ENCODE measurements around the gene ASB3. TPM values are rescaled to one million over a fixed set of nuclear protein-coding genes. Genes with fewer than 3 reads are reported as not detected.

The ASB3 gene
- total RNA-seq, 4 donors from 2014 or later = 7.0 to 14.7 (median 8.6) TPM

DNA sequence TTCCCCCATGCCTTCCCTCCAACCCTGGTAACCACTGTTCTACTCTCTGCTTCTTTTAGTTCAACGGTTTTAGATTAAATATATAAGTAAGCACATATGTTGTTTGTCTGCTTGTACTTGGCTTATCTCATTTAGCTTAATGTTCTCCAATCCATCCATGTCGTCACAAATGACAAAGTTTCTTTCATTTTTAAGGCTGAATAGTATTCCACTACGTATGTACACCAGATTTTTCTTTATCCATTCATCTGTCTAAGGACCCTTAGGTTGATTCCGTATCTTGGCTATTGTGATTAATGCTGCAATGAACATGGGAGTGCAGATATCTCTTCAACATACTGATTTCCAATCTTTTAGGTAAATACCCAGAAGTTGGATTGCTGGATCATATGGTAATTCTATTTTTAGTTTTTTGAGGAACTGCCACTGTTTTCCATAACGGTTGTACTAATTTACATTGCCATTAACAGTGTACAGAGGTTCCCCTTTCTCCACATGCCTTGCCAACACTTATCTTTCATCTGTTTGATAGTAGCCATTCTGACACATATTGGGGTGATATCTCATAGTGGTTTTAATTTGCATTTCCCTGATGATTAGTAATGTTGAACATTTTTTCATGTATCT is 8.1 kb downstream of the ASB3 start:
- no peak for DNase-seq
- no peak overlapping the region for H3K27ac ChIP-seq
- H3K9me3 ChIP-seq = no peaks in the 10 kb centered on the region
- H3K27me3 ChIP-seq = no peaks in the 10 kb centered on the region
- intact Hi-C loops (cut with DNase I) = no loop called here
- H3K4me3 ChIP-seq = no peak overlapping the region
- WGBS, 2 donors = 79 to 91% methylated on average over 5 of the region's 5 CpGs
- H3K4me1 ChIP-seq = peaks cover 0 to 51% (median 0%) of the 10 kb centered on the region in 3 donors
- TF ChIP-seq, protein P1, sequence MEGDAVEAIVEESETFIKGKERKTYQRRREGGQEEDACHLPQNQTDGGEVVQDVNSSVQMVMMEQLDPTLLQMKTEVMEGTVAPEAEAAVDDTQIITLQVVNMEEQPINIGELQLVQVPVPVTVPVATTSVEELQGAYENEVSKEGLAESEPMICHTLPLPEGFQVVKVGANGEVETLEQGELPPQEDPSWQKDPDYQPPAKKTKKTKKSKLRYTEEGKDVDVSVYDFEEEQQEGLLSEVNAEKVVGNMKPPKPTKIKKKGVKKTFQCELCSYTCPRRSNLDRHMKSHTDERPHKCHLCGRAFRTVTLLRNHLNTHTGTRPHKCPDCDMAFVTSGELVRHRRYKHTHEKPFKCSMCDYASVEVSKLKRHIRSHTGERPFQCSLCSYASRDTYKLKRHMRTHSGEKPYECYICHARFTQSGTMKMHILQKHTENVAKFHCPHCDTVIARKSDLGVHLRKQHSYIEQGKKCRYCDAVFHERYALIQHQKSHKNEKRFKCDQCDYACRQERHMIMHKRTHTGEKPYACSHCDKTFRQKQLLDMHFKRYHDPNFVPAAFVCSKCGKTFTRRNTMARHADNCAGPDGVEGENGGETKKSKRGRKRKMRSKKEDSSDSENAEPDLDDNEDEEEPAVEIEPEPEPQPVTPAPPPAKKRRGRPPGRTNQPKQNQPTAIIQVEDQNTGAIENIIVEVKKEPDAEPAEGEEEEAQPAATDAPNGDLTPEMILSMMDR (IDR thresholded peaks at IDR 0.05) = no peak
- H3K36me3 ChIP-seq = peaks cover 0 to 28% (median 0%) of the 10 kb centered on the region in 3 donors

DNA sequence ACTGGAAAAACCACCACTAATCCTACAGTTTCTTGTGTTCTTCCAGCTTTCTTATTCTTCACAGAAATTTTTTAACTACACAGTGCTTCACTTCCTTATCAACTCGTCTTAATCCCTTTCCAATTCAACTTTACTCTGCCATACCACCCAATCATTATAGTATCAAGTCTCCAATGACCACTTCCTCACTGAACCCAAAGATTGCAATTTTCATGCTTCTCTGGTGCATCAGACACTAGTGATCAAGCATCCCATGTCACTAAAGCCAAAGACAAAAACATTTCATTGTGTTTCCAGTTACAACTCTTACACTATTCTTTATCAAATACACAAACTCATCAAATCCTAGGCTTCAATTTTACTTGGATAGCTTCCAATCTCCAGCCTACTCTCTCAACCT is 9.6 kb downstream of the ASB3 start:
- no peak for TF ChIP-seq POLR2A (IDR thresholded peaks at IDR 0.05)
- TF ChIP-seq, protein P1 (IDR thresholded peaks at IDR 0.05) = no peak
- 18 to 22% methylated on average over 1 of the region's 1 CpG for WGBS, 2 donors
- peaks cover 0 to 40% (median 0%) of the 10 kb centered on the region in 3 donors for H3K4me1 ChIP-seq

DNA sequence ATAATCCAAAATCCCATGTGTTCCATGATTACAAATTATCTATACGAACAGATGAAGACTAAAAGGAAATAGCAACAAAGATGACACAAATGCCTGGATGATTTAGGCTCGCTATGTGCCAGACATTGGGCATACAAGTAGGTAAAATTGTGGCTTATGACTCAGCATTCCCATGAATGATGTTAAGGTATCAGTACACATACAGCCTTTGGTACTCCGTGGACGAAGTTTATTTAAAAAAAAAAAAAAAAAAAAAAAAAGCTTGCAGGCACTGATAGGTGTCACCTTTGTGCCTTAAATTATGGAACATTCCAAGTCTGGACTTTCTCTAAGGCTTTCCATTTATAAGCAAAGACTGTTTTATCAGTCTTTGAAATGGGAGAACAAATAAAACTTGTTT is 16.5 kb downstream of the ASB3 start:
- WGBS, 2 donors = 68 to 83% methylated on average over 4 of the region's 4 CpGs
- intact Hi-C loops (cut with DNase I) = no loop called here
- H3K27me3 ChIP-seq = no peaks in the 10 kb centered on the region
- no peaks in the 10 kb centered on the region for H3K9me3 ChIP-seq
- peaks cover 0 to 7% (median 0%) of the 10 kb centered on the region in 3 donors for H3K36me3 ChIP-seq
- H3K27ac ChIP-seq = no peak overlapping the region
- no peak overlapping the region for H3K4me3 ChIP-seq
- peaks cover 0 to 21% (median 8%) of the 10 kb centered on the region in 3 donors for H3K4me1 ChIP-seq
- TF ChIP-seq POLR2A (IDR thresholded peaks at IDR 0.05) = no peak
- TF ChIP-seq, protein P1 (IDR thresholded peaks at IDR 0.05) = no peak
- DNase-seq = no peak

More for the DNA sequence above, 9.6 kb downstream of the ASB3 start:
- H3K4me3 ChIP-seq = no peak overlapping the region
- intact Hi-C loops (cut with DNase I) = no loop called here
- peak overlapping the region in 2 of 4 donors; percentile 18 to 35 for H3K27ac ChIP-seq
- no peaks in the 10 kb centered on the region for H3K9me3 ChIP-seq
- no peak for DNase-seq
- peaks cover 0 to 32% (median 0%) of the 10 kb centered on the region in 3 donors for H3K36me3 ChIP-seq
- no peaks in the 10 kb centered on the region for H3K27me3 ChIP-seq

DNA sequence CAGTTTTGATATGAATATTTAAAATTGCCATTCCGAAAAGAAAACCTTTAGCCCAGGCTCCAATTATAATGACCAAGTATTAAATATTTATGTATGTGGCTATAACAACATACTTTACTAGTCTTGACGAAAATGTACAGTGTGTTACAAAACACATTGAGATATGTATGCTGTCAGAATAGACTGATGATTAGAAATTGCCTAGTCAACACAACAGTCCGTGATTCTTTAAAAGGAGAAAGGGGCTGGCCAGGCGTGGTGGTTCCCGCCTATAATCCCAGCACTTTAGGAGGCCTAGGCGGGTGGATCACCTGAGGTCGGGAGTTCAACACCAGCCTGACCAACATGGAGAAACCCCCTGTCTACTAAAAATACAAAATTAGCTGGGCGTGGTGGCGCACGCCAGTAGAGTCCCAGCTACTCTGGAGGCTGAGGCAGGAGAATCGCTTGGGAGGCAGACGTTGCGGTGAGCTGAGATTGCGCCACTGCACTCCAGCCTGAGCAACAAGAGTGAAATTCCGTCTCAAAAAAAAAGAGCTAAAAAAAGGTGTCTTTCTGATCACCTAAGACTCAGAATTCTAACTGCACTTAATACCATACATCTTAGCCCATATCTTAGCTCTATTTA is 17.3 kb downstream of the ASB3 start:
- Histone ChIP-seq H3K27me3 (no peaks in the 10 kb centered on the region), H3K9me3 (no peaks in the 10 kb centered on the region), H3K4me1 (peaks cover 0 to 19% (median 8%) of the 10 kb centered on the region in 3 donors), H3K27ac (no peak overlapping the region), H3K36me3 (peaks cover 0 to 7% (median 0%) of the 10 kb centered on the region in 3 donors), H3K4me3 (no peak overlapping the region)
- 84 to 93% methylated on average over 13 to 15 of the region's 15 CpGs for WGBS, 2 donors
- intact Hi-C loops (cut with DNase I) = no loop called here
- TF ChIP-seq, protein P1 (IDR thresholded peaks at IDR 0.05) = no peak
- no peak for TF ChIP-seq POLR2A (IDR thresholded peaks at IDR 0.05)
- no peak for DNase-seq

DNA sequence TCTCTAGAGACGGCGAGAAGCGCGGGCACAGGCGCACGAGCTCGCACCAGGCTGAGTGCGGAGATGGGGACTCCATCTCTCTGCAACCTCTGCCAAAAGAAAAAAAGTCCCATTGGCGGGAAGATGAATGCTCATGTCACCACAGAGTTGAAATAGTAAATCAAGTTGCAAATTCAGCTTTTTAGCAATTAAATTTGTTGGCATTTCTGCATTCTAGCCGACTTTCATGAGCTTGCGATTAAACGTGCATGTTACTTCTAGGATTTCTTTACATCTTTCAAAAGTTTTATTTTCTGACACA is 18.6 kb downstream of the ASB3 start:
- no peak for DNase-seq
- no peaks in the 10 kb centered on the region for H3K27me3 ChIP-seq

More for the DNA sequence above, 18.6 kb downstream of the ASB3 start:
- Histone ChIP-seq H3K9me3 (no peaks in the 10 kb centered on the region), H3K4me3 (peak overlapping the region; percentile 66 to 86 (median 81)), H3K27ac (peak overlapping the region; percentile 77 to 88 (median 85)), H3K36me3 (peaks cover 0 to 10% (median 1%) of the 10 kb centered on the region in 3 donors), H3K4me1 (peaks cover 0 to 19% (median 8%) of the 10 kb centered on the region in 3 donors)
- 2 to 4% methylated on average over 5 to 12 of the region's 12 CpGs for WGBS, 2 donors
- TF ChIP-seq POLR2A (IDR thresholded peaks at IDR 0.05) = no peak
- TF ChIP-seq, protein P1 (IDR thresholded peaks at IDR 0.05) = no peak
- intact Hi-C loops (cut with DNase I) = no loop called here
